Ammon's horn (tissue), 1 donor: Measurements from ENCODE around the gene PRRX1.

Source experiments
- DNase-seq: peaks from one replicate; pipeline ENCODE4 v3.0.0-alpha.2; 2016; ENCODE audit warnings: low spot score

The PRRX1 gene

GRCh38 chr1:170664093-170664827 is at the start of gene PRRX1:
Gene PRRX1, plus strand, starts transcription at chr1:170664131. Its CDS starts 88 bp downstream, at chr1:170664219.
- DNase-seq = no peak

GRCh38 chr1:170617591-170618330 is 46.2 kb upstream of the PRRX1 start:
- DNase-seq = no peak

GRCh38 chr1:170618421-170618820 is 45.5 kb upstream of the PRRX1 start:
- DNase-seq = no peak

DNA sequence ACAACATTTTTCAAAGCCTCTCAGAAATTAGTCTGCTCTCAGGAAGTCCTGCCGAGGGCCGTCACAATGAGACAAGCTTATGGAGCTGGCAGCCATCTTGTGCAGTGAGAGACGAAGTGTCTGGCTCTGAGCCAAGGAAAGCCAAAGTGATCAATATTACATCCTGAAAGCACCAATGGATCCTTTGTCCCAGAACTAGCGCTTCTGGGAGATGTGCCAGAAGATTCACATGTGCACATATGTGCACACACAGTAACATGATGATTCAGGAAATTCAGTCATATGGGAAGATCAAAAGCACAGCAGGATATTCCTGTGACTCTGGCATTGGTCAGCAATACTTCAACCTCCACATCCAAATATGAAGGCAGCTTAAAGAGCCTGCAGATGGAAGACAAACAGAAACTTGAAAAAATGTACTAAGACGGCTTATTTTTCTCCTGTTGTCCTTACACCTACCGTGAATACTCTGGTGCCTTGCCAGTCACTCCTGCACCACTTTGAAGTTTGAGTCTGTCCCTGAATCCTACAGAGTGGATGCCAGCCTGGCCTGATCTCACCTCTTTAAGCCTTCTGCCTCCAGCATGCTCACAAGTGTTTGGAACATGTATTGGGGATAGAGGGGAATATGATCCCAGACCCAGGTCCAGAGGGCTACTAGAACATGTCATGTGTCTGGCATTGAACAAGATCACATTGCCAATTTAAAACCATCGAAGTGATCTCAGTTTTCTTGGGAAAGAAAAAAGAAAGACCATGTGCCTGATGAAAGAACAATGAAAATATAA is 44.5 kb upstream of the PRRX1 start:
- no peak for DNase-seq

GRCh38 chr1:170620164-170620563 is 43.8 kb upstream of the PRRX1 start:
- DNase-seq = no peak

DNA sequence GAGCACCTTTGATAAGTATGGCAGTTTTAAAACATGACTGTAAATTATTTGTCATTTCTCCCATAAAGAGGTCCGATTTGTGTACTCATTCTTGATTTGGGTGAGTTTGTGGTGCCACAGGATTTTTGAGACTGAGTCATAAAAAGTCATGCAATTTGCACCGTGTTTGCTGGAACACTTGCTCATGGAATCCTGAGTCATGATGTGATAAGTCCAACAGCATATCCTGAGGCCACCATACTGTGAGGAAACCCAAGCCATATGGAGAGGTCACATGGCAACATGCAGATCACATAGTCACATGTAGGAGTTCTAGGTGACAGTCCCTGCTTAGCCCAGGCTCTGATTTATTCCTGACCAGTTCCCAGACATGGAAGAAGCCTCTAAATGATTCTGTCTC is 40.8 kb upstream of the PRRX1 start:
- DNase-seq = no peak

- DNase-seq = no peak
Observed at GRCh38 chr1:170624146-170624545, 39.8 kb upstream of the PRRX1 start.

DNA sequence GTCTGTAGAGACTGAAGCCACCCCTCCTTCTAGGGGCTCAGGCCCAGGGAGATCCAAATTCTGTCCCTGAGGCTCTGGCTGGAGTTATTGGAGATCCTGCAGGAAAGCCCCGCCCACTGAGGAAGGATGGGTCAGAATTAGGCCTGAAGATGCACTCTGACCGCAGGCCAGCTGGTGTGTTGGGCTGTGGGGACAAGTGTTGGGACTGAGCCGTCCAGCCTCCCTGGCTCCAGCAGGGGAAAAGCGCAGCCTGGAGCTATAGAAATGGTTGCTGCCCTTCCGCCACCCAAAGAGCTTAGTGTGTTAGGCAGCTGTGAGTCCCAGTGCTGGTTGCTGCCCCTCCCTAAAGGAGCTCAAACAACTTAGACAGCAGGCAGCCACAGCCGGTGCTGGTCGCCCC is 33.0 kb upstream of the PRRX1 start:
- no peak for DNase-seq

DNA sequence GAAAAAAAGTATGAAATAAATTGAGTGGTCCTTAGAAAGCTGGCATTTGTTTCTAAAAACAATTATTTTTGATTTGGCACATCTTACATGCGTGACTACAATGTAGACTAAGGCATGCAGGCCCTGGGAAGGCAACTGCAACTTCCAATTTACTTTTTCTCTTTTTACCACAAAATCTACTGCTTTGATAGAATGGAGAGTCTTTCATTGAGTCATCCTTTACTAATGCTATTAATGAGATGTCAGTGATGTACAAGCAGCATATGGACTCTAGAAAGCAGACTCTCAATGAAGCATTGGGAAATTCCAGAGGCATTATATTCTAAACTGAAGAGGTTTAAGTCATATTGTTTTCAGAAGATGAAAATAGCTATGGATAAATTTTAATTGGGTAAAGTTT is 29.6 kb upstream of the PRRX1 start:
- DNase-seq = no peak

GRCh38 chr1:170634824-170635410 is 29.0 kb upstream of the PRRX1 start:
- no peak for DNase-seq

DNA sequence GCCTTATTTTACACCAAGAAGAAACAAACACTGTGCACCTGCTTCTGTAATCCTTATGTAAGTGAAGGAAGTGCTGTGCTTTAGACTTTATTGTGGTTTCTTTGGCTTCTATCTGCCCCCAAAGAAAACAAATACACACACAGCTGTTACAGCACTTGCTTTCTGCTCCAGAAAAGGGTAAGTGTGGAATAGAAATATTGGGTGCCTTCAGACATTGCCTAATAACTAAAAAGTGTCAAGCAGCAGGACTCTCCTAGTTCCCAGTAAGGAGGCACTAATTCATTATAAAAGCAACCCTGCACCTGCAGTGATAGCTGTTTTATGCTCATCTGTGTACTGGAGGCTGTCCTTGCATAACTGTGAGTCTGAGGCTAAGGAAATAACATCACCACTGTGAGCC is 23.4 kb upstream of the PRRX1 start:
- DNase-seq = no peak

DNA sequence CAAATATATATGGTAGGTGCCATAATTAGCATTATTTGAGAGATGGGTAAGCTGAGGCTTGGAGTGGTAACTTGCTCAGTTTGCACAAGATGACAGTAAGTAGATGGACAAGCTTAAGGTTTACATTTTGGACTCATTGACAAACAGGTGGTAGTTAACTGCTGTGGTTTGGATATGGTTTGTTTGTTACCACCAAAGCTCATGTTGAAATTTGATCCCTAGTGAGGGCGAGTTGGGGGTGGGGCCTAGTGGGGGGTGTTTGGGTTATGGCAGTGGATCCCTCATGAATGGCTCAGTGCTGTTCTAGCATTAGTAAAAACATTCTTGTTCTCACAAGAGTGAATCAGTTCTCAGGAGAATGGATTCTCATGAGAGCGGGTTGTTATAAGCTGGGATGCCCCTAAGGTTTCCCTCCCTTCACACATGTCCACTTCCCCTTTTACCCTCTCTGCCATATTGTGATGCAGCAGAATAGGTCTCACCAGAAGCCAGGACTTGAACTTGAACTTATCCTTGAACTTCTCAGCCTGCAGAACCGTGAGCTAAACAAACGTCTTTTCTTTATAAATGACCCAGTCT is 6.6 kb upstream of the PRRX1 start:
- DNase-seq = no peak

DNA sequence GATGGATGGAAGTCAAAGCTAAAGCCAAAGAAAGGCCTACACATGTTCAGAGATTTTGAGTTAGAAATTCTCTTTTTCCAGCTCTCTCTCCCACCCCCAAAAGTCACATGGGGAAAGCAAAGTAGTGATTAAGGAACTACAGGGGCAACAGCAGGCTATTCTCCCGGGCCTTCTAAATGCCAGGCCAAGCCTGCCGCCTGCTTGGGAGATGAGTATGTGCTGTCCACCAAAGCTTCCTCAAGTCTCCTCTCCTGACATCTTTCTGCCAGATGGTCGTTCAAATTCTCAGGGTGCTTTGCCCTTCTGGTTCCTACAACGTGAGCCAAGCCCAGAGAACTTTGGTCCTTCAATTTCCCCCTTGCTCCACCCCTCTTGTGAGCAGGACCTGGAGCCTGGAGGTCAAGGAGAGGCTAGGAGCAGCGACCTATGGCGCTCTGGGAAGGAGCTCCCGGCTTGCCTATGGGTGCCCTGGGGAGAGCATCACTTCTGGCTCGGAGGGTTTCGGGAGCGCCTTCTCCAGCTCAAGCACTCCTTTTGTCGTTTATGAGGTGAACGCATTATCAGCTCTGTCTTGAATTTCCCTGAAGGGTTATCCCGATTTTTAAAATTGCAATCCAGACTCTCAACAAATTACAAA is 4.4 kb upstream of the PRRX1 start:
- no peak for DNase-seq

GRCh38 chr1:170660281-170660713 is 3.6 kb upstream of the PRRX1 start:
- DNase-seq = no peak

DNA sequence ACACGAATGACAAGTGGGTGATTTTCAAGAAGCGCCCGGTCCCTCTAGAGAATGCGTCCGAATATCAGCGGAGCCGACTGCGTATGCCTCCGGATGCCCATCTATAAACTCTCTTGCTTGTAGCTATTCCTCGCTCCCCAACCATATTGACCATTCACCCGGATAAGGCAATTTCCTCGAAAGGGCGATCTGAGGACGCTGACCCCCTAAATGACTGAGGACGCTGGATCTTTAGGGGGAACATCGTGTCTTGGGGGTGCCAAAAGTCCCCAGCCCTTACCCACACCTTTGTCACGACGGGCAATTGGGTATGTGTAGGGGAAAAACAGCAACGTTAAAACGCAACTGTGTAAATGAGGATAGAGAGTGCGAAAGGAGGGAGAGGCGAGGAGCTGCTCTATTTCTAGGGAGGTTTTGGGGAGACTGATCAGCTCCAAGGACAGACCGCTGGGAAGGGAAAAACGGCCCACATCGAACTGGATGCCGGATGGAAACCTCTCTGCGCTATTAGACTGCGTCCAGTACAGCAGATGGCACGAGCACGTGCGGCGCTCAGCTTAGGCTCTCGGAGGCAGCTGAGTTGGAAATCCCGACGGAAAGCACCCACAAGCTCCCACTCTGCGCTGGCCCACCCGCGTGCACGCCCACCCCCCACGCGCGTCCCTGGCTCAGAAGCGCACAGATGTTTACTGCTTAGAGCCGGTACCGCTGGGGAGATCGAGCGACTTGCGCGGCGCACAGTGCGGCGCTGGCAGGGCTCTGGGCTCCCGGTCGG is 2.9 kb upstream of the PRRX1 start:
- DNase-seq = no peak

GRCh38 chr1:170661646-170662411 is 2.1 kb upstream of the PRRX1 start:
- DNase-seq = peak; percentile 47

- DNase-seq = no peak
Observed at GRCh38 chr1:170662561-170663403, 1.1 kb upstream of the PRRX1 start.

- DNase-seq = no peak
Observed at GRCh38 chr1:170663404-170664092, 383 bp upstream of the PRRX1 start.
